SK-N-SH (cell line): ENCODE results near the gene TBC1D19. TPM values are rescaled to one million over a fixed set of nuclear protein-coding genes. Genes with fewer than 3 reads are reported as not detected.

Experiments
- CTCF ChIA-PET: fragments of 300-600, 350-600 bp; formaldehyde crosslinking; extraction: SDS; loops from one replicate; lab custom pipeline; 2021; lab: Yijun Ruan, JAX
- POLR2A ChIA-PET: fragments of 350-600 bp; sonication (Branson Sonifier 250); formaldehyde crosslinking; extraction: SDS; loops from one replicate; lab custom pipeline; 2020; ENCODE audit warnings: antibody characterized with exemption, inconsistent platforms; lab: Yijun Ruan, JAX
- DNase-seq: peaks from one replicate; pipeline ENCODE4 v3.0.0; 2012
- H2AFZ ChIP-seq: fragments of 200-600 bp; sonication (generic); 2 replicates; pipeline ENCODE4 v1.8.1; 2016; ENCODE audit warnings: antibody characterized with exemption, mild to moderate bottlenecking, low read depth
- H3F3A ChIP-seq: fragments of 200-600 bp; sonication (generic); replicated peaks from 2 replicates; pipeline ENCODE3; 2016; ENCODE audit warnings: antibody characterized with exemption, mild to moderate bottlenecking; ENCODE audit not compliant: insufficient read depth
- H3K27ac ChIP-seq, 2 experiments: fragments of 200-500 bp in 1 of 2; fragments of 200-600 bp in 1 of 2; sonication (Bioruptor generic) in 1 of 2; sonication (generic), shearing (Covaris generic) in 1 of 2; 2 replicates each; pipeline versions ENCODE4 v1.5.1 to v1.6.1; 2014 to 2016; ENCODE audit warnings: low read depth in 2 of 2, inconsistent platforms in 1 of 2, low read length in 1 of 2, mild to moderate bottlenecking in 1 of 2, mixed read lengths in 1 of 2
- H3K27me3 ChIP-seq: fragments of 200-600 bp; sonication (generic), shearing (Covaris generic); 2 replicates; pipeline ENCODE4 v1.6.1; 2016; ENCODE audit warnings: mixed run types; ENCODE audit not compliant: insufficient read depth
- H3K36me3 ChIP-seq, 2 experiments: fragments of 200-500 bp in 1 of 2; fragments of 200-600 bp in 1 of 2; sonication (Bioruptor generic) in 1 of 2; sonication (generic) in 1 of 2; replicated peaks in 1 of 2; 2 replicates each; pipeline versions ENCODE3 to v1.5.1; 2014 to 2016; ENCODE audit warnings: low read length in 1 of 2, mild to moderate bottlenecking in 1 of 2; ENCODE audit not compliant: insufficient read depth in 2 of 2, control insufficient read depth in 1 of 2
- H3K4me1 ChIP-seq, 2 experiments: fragments of 200-500 bp in 1 of 2; fragments of 200-600 bp in 1 of 2; sonication (Bioruptor generic) in 1 of 2; sonication (generic), shearing (Covaris generic) in 1 of 2; 2 replicates each; pipeline versions ENCODE4 v1.5.1 to v1.6.1; 2014 to 2016; ENCODE audit warnings: low read depth in 1 of 2, low read length in 1 of 2, mixed run types in 1 of 2; ENCODE audit not compliant: insufficient read depth in 2 of 2, control insufficient read depth in 1 of 2
- H3K4me2 ChIP-seq: fragments of 200-600 bp; sonication (generic), shearing (Covaris generic); 2 replicates; pipeline ENCODE4 v1.6.1; 2017; ENCODE audit warnings: mixed run types
- H3K4me3 ChIP-seq, 2 experiments: fragments of 200-500 bp in 1 of 2; fragments of 200-600 bp in 1 of 2; sonication (Bioruptor generic) in 1 of 2; sonication (generic), shearing (Covaris generic) in 1 of 2; 2 replicates each; pipeline versions ENCODE4 v1.5.1 to v1.8.1; 2014 to 2016; ENCODE audit warnings: low read depth in 2 of 2, inconsistent platforms in 1 of 2, low read length in 1 of 2, mild to moderate bottlenecking in 1 of 2, mixed read lengths in 1 of 2, moderate library complexity in 1 of 2
- H3K79me2 ChIP-seq: fragments of 200-600 bp; sonication (generic); 2 replicates; pipeline ENCODE4 v1.8.1; 2017; ENCODE audit warnings: mild to moderate bottlenecking; ENCODE audit not compliant: insufficient read depth
- H3K9ac ChIP-seq: fragments of 200-600 bp; sonication (generic); 2 replicates; pipeline ENCODE4 v1.6.1; 2017; ENCODE audit warnings: mixed run types
- H3K9me2 ChIP-seq: fragments of 200-600 bp; sonication (generic); 2 replicates; pipeline ENCODE4 v1.6.1; 2017; ENCODE audit warnings: mixed run types
- H3K9me3 ChIP-seq: fragments of 200-600 bp; sonication (generic); 2 replicates; pipeline ENCODE4 v1.6.1; 2017; ENCODE audit warnings: mixed run types, mild to moderate bottlenecking, moderate library complexity
- H4K20me1 ChIP-seq: fragments of 200-600 bp; sonication (generic); 2 replicates; pipeline ENCODE4 v1.6.1; 2017; ENCODE audit warnings: mild to moderate bottlenecking, mixed run types; ENCODE audit not compliant: insufficient read depth
- ELF1 ChIP-seq: IDR thresholded peaks from 2 replicates; pipeline ENCODE4 v1.4.0; 2012
- FOSL2 ChIP-seq: IDR thresholded peaks from 2 replicates; pipeline ENCODE4 v1.4.0; 2012; ENCODE audit warnings: low read depth, mild to moderate bottlenecking, moderate library complexity, borderline replicate concordance
- FOXJ3 ChIP-seq: sonication (generic); formaldehyde crosslinking; IDR thresholded peaks from 2 replicates; pipeline ENCODE4 v1.5.1; 2020; ENCODE audit warnings: mild to moderate bottlenecking, missing genetic modification reagents
- FOXM1 ChIP-seq: IDR thresholded peaks from 2 replicates; pipeline ENCODE4 v1.4.0; 2012; ENCODE audit warnings: low read depth, mild to moderate bottlenecking
- JUND ChIP-seq: IDR thresholded peaks from 2 replicates; pipeline ENCODE4 v1.4.0; 2012
- MAX ChIP-seq: IDR thresholded peaks from 2 replicates; pipeline ENCODE4 v1.4.0; 2012; ENCODE audit warnings: low read depth
- MXI1 ChIP-seq: IDR thresholded peaks from 2 replicates; pipeline ENCODE4 v1.6.1; 2012; ENCODE audit warnings: mild to moderate bottlenecking, low read depth, low read length, improper control_type of control experiment
- NRF1 ChIP-seq: IDR thresholded peaks from 2 replicates; pipeline ENCODE4 v1.6.1; 2012; ENCODE audit warnings: low read depth, mild to moderate bottlenecking, low read length
- RCOR1 ChIP-seq: fragments of 150-350 bp; IDR thresholded peaks from 2 replicates; pipeline ENCODE4 v1.6.1; 2017; ENCODE audit warnings: antibody characterized with exemption, low read length
- REST ChIP-seq: IDR thresholded peaks from 2 replicates; pipeline ENCODE4 v1.6.1; 2012; ENCODE audit warnings: mild to moderate bottlenecking, low read depth, low read length, moderate library complexity
- RFX5 ChIP-seq: IDR thresholded peaks from 2 replicates; pipeline ENCODE4 v1.6.1; 2012; ENCODE audit warnings: mild to moderate bottlenecking, improper control_type of control experiment, low read length
- RXRA ChIP-seq: IDR thresholded peaks from 2 replicates; pipeline ENCODE4 v1.4.0; 2012; ENCODE audit warnings: low read depth, mild to moderate bottlenecking, borderline replicate concordance
- SMC3 ChIP-seq: IDR thresholded peaks from 2 replicates; pipeline ENCODE4 v1.6.1; 2012; ENCODE audit warnings: low read depth, low read length, improper control_type of control experiment
- TCF12 ChIP-seq: IDR thresholded peaks from 2 replicates; pipeline ENCODE4 v1.4.0; 2012
- USF2 ChIP-seq: fragments of 150-350 bp; IDR thresholded peaks from 2 replicates; pipeline ENCODE4 v1.6.1; 2017; ENCODE audit warnings: antibody characterized with exemption, low read length, low read depth, borderline replicate concordance
- ZBTB33 ChIP-seq: IDR thresholded peaks from 2 replicates; pipeline ENCODE4 v1.4.0; 2012; ENCODE audit warnings: low read depth, borderline replicate concordance
- polyA plus RNA-seq, 3 experiments: library from polyadenylated mRNA; depleted of rRNA; stranded (reverse); fragments of >200 nt; gene quantifications; 2 replicates each; pipeline ENCODE4 v1.2.3, GENCODE V29; 2012
- TF ChIP-seq, protein P1 (sequence below): fragments of 200-600 bp; sonication (generic); IDR thresholded peaks from 2 replicates; pipeline ENCODE4 v1.6.1; 2017; ENCODE audit warnings: antibody characterized with exemption, mild to moderate bottlenecking, moderate library complexity

Gene TBC1D19
- polyA plus RNA-seq, 1 of the 3 experiments (the other 2 are of a cell fraction): 4.2 TPM

- peaks cover 0 to 2% of the 10 kb centered on the region in 2 experiments for H3K36me3 ChIP-seq
- no peaks in the 10 kb centered on the region for H3K27me3 ChIP-seq
- H3K9ac ChIP-seq: no peak overlapping the region
- POLR2A ChIA-PET: interaction anchor here (0.5 kb wide), 1 partner anchor 380 kb away, joined by 3 read pairs; no protein-coding TSS in a partner anchor
- no peaks in the 10 kb centered on the region for H3K9me3 ChIP-seq
- H2AFZ ChIP-seq: no peak overlapping the region
- no peak overlapping the region for H3K4me2 ChIP-seq
- no peak overlapping the region for H3K4me3 ChIP-seq
- no peaks in the 10 kb centered on the region; a peak in 1 of 4 replicates for H3K4me1 ChIP-seq
- no peaks in the 10 kb centered on the region for H4K20me1 ChIP-seq
- DNase-seq: no peak
- no peaks in the 10 kb centered on the region for H3F3A ChIP-seq
- H3K79me2 ChIP-seq: no peaks in the 10 kb centered on the region
- no peaks in the 10 kb centered on the region for H3K9me2 ChIP-seq
- no peak overlapping the region for H3K27ac ChIP-seq
- CTCF ChIA-PET: no interaction called here
- TF ChIP-seq FOXM1: no peak
- TF ChIP-seq RXRA: no peak
- no peak for TF ChIP-seq MAX
- TF ChIP-seq ELF1: no peak
- TF ChIP-seq REST: no peak
- no peak for TF ChIP-seq SMC3
- no peak for TF ChIP-seq USF2
- no peak for TF ChIP-seq JUND
- no peak for TF ChIP-seq RFX5
- no peak for TF ChIP-seq FOXJ3
- no peak for TF ChIP-seq NRF1
- TF ChIP-seq, protein P1, sequence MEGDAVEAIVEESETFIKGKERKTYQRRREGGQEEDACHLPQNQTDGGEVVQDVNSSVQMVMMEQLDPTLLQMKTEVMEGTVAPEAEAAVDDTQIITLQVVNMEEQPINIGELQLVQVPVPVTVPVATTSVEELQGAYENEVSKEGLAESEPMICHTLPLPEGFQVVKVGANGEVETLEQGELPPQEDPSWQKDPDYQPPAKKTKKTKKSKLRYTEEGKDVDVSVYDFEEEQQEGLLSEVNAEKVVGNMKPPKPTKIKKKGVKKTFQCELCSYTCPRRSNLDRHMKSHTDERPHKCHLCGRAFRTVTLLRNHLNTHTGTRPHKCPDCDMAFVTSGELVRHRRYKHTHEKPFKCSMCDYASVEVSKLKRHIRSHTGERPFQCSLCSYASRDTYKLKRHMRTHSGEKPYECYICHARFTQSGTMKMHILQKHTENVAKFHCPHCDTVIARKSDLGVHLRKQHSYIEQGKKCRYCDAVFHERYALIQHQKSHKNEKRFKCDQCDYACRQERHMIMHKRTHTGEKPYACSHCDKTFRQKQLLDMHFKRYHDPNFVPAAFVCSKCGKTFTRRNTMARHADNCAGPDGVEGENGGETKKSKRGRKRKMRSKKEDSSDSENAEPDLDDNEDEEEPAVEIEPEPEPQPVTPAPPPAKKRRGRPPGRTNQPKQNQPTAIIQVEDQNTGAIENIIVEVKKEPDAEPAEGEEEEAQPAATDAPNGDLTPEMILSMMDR: no peak
- TF ChIP-seq MXI1: no peak
- TF ChIP-seq RCOR1: no peak
- no peak for TF ChIP-seq FOSL2
- no peak for TF ChIP-seq TCF12
- TF ChIP-seq ZBTB33: no peak
- TF ChIP-seq, all 33 proteins: peak for 0
These were observed 144.0 kb downstream of the TBC1D19 start for GRCh38 chr4:26727844-26728243.
